Lower leg skin (tissue), 3 donors: ENCODE results near the gene SLC38A10.

Experiments used
- POLR2A ChIP-seq, 2 donors: fragments of 450-650 bp; IDR thresholded peaks; one replicate each; pipeline ENCODE4 v1.6.1; 2016 to 2017; ENCODE audit warnings: antibody characterized with exemption in 2 of 2, mild to moderate bottlenecking in 1 of 2, moderate library complexity in 1 of 2
- TF ChIP-seq, protein P1 (sequence below), 3 donors: fragments of 450-650 bp; IDR thresholded peaks; one replicate each; pipeline ENCODE4 v1.5.1; 2016; ENCODE audit warnings: antibody characterized with exemption in 3 of 3, mild to moderate bottlenecking in 3 of 3, moderate library complexity in 2 of 3

- TF ChIP-seq, protein P1, sequence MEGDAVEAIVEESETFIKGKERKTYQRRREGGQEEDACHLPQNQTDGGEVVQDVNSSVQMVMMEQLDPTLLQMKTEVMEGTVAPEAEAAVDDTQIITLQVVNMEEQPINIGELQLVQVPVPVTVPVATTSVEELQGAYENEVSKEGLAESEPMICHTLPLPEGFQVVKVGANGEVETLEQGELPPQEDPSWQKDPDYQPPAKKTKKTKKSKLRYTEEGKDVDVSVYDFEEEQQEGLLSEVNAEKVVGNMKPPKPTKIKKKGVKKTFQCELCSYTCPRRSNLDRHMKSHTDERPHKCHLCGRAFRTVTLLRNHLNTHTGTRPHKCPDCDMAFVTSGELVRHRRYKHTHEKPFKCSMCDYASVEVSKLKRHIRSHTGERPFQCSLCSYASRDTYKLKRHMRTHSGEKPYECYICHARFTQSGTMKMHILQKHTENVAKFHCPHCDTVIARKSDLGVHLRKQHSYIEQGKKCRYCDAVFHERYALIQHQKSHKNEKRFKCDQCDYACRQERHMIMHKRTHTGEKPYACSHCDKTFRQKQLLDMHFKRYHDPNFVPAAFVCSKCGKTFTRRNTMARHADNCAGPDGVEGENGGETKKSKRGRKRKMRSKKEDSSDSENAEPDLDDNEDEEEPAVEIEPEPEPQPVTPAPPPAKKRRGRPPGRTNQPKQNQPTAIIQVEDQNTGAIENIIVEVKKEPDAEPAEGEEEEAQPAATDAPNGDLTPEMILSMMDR (IDR thresholded peaks at IDR 0.05), result no peak
- TF ChIP-seq POLR2A (IDR thresholded peaks at IDR 0.05), result no peak
Observed at GRCh38 chr17:81221371-81221841, 73.7 kb downstream of the SLC38A10 start.
